RWPE2 (cell line): ENCODE measurements around the gene DPP10.
"Not testable (repeated sequence)": the region's sequence is repeated elsewhere in the genome, so short reads cannot be mapped to it uniquely, and the experiment has no call there.

Experiments
- ATAC-seq: fragments of 200-7000 bp; cut with Tn5 transposase; 3 replicates; pipeline ENCODE4 v1.9.1; 2021; ENCODE audit warnings: low read depth
- DNase-seq: peaks from one replicate; pipeline ENCODE4 v3.0.0-alpha.2; 2020; ENCODE audit warnings: low spot score
- H3K27ac ChIP-seq: fragments of 450-650 bp; 2 replicates; pipeline ENCODE4 v1.5.1; 2017; ENCODE audit warnings: mild to moderate bottlenecking; ENCODE audit not compliant: poor library complexity, severe bottlenecking
- H3K27me3 ChIP-seq: fragments of 250-450 bp; sonication (Bioruptor Pico); 2 replicates; pipeline ENCODE4 v1.5.1; 2021; ENCODE audit warnings: mild to moderate bottlenecking, moderate library complexity; ENCODE audit not compliant: insufficient read depth, poor library complexity, severe bottlenecking
- H3K36me3 ChIP-seq: fragments of 250-450 bp; sonication (Bioruptor Pico); 2 replicates; pipeline ENCODE4 v1.5.1; 2020; ENCODE audit warnings: low read depth, mild to moderate bottlenecking, moderate library complexity
- H3K4me1 ChIP-seq: fragments of 250-450 bp; sonication (Bioruptor Pico); 2 replicates; pipeline ENCODE4 v1.5.1; 2021; ENCODE audit warnings: mild to moderate bottlenecking, moderate library complexity; ENCODE audit not compliant: insufficient read depth, poor library complexity, severe bottlenecking
- H3K4me3 ChIP-seq: fragments of 250-450 bp; sonication (Bioruptor Pico); 2 replicates; pipeline ENCODE4 v1.5.1; 2021; ENCODE audit warnings: mild to moderate bottlenecking, moderate library complexity; ENCODE audit not compliant: severe bottlenecking
- H3K9me3 ChIP-seq: fragments of 250-450 bp; sonication (Bioruptor Pico); 2 replicates; pipeline ENCODE4 v1.5.1; 2021; ENCODE audit warnings: mild to moderate bottlenecking, moderate library complexity; ENCODE audit not compliant: severe bottlenecking
- TF ChIP-seq, protein P1 (sequence below): fragments of 450-650 bp; IDR thresholded peaks from one replicate; pipeline ENCODE4 v1.5.1; 2017; ENCODE audit warnings: mild to moderate bottlenecking, moderate library complexity; ENCODE audit not compliant: poor library complexity, severe bottlenecking

The DPP10 gene

GRCh38 chr2:114949228-114949804 is 506.9 kb downstream of the DPP10 start:
- TF ChIP-seq, protein P1, sequence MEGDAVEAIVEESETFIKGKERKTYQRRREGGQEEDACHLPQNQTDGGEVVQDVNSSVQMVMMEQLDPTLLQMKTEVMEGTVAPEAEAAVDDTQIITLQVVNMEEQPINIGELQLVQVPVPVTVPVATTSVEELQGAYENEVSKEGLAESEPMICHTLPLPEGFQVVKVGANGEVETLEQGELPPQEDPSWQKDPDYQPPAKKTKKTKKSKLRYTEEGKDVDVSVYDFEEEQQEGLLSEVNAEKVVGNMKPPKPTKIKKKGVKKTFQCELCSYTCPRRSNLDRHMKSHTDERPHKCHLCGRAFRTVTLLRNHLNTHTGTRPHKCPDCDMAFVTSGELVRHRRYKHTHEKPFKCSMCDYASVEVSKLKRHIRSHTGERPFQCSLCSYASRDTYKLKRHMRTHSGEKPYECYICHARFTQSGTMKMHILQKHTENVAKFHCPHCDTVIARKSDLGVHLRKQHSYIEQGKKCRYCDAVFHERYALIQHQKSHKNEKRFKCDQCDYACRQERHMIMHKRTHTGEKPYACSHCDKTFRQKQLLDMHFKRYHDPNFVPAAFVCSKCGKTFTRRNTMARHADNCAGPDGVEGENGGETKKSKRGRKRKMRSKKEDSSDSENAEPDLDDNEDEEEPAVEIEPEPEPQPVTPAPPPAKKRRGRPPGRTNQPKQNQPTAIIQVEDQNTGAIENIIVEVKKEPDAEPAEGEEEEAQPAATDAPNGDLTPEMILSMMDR, result no peak
- Histone ChIP-seq H3K27ac (no peak overlapping the region), H3K4me1 (no peaks in the 10 kb centered on the region), H3K9me3 (no peaks in the 10 kb centered on the region), H3K27me3 (peaks cover 14% of the 10 kb centered on the region), H3K36me3 (no peaks in the 10 kb centered on the region), H3K4me3 (no peak overlapping the region)
- ATAC-seq (no peak), DNase-seq (no peak)

DNA sequence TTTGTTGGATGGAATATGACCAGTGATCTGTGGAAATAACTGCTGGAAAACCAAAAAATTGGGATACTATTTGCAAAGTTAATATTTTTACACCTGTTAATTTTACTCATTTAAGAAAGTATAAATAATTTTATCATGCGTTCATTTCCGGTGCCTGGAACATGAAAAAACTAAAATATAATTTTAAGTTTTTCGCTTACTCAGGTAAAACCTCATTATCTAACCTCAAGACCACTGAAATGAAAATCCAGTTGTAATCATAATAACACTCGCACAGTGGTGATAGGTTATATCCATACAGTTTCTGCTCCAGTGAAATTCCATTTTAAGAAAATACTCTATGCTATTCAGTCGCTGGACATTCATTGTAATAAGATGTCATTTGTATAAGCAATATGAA is 517.9 kb downstream of the DPP10 start:
- TF ChIP-seq, protein P1, result no peak
- Histone ChIP-seq H3K27me3 (no peaks in the 10 kb centered on the region), H3K36me3 (no peaks in the 10 kb centered on the region), H3K9me3 (no peaks in the 10 kb centered on the region), H3K4me3 (no peak overlapping the region), H3K27ac (no peak overlapping the region), H3K4me1 (no peaks in the 10 kb centered on the region)
- DNase-seq (no peak), ATAC-seq (no peak)

DNA sequence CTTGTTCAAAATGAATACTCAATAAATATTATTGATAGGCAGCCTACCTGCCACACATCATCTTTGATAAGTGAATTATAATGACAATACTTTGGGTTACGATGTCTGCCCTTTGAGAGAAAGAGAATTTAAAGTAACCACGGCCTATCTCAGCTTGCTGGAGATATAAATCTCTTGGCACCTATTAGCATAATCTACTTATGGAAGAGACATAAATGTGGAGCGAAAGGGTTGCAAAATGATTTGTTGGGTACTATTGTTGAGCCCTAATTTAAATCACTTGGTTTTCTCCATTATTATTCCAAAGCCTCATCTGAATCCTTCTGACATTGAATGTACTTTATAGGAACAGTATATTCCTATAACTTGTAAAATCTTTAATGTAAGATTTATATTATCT is 520.1 kb downstream of the DPP10 start:
- no peak for DNase-seq

GRCh38 chr2:114968748-114969400 is 526.4 kb downstream of the DPP10 start:
- DNase-seq (no peak), ATAC-seq (no peak)
- Histone ChIP-seq H3K27ac (no peak overlapping the region), H3K9me3 (no peaks in the 10 kb centered on the region), H3K27me3 (no peaks in the 10 kb centered on the region), H3K4me3 (no peak overlapping the region), H3K4me1 (no peaks in the 10 kb centered on the region), H3K36me3 (no peaks in the 10 kb centered on the region)
- TF ChIP-seq, protein P1, result no peak

More for the DNA sequence above, 520.1 kb downstream of the DPP10 start:
- no peaks in the 10 kb centered on the region for H3K27me3 ChIP-seq
- ATAC-seq, result no peak
- TF ChIP-seq, protein P1, result no peak
- H3K9me3 ChIP-seq, result no peaks in the 10 kb centered on the region
- H3K4me3 ChIP-seq, result no peak overlapping the region
- H3K27ac ChIP-seq, result no peak overlapping the region
- no peaks in the 10 kb centered on the region for H3K4me1 ChIP-seq
- H3K36me3 ChIP-seq, result no peaks in the 10 kb centered on the region

DNA sequence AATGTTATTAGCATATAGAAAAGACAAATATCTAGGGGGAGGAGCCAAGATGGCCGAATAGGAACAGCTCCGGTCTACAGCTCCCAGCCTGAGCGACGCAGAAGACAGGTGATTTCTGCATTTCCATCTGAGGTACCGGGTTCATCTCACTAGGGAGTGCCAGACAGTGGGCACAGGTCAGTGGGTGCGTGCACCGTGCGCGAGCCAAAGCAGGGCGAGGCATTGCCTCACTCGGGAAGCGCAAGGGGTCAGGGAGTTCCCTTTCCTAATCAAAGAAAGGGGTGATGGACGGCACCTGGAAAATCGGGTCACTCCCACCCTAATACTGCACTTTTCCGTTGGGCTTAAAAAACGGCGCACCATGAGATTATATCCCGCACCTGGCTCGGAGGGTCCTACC is 561.9 kb downstream of the DPP10 start:
- not testable (repeated sequence) for ATAC-seq

More for the DNA sequence above, 561.9 kb downstream of the DPP10 start:
- not testable (repeated sequence) for H3K36me3 ChIP-seq, H3K4me1 ChIP-seq, DNase-seq, H3K4me3 ChIP-seq, H3K27me3 ChIP-seq, H3K27ac ChIP-seq, H3K9me3 ChIP-seq
